ENCODE measurements around the gene WWOX.

WWOX gene

GRCh38 chr16:78473031-78473699 lies 373.7 kb downstream of the WWOX start:
- DNase-seq (ENCODE audit: low spot score) = no peak

DNA sequence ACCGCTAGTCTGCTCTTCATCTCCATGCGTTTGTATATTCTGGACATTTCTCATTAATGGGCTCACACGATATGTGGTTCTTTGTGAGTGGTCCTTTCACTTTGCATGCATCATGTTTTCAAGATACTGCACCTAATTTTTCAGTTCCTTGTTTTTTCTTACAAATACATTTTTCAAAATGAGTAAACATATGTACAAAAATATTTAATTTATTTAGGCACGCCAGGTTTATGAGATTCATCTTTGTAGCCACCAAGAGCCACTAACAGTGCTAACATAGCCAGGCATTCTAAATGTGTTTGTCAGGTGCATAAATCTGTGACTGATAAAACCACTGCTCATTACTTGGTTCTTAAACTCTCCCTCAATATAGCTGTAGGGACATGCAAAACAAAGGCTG lies 375.3 kb downstream of the WWOX start:
- DNase-seq (ENCODE audit: low spot score) = no peak

DNA sequence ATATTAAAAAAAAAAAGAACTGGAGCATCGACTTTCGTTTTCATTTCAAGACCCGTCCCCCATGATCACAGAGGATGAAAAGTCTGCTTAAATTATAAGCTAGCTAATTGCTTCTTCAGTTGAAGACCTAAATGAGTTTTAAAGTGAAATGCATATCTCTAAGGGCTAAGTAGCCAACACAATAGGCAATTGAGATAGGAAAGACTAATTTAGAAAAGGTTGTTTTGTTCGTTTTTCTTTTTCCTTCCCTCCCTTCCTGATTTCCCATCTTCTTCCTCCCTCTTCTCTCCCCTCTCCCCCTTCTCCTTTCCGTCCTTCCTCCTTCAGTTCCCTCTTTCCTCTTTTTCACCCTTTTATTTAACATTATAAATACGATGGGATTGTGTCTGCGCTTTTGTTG lies 377.2 kb downstream of the WWOX start:
- DNase-seq (ENCODE audit: low spot score) = no peak

DNA sequence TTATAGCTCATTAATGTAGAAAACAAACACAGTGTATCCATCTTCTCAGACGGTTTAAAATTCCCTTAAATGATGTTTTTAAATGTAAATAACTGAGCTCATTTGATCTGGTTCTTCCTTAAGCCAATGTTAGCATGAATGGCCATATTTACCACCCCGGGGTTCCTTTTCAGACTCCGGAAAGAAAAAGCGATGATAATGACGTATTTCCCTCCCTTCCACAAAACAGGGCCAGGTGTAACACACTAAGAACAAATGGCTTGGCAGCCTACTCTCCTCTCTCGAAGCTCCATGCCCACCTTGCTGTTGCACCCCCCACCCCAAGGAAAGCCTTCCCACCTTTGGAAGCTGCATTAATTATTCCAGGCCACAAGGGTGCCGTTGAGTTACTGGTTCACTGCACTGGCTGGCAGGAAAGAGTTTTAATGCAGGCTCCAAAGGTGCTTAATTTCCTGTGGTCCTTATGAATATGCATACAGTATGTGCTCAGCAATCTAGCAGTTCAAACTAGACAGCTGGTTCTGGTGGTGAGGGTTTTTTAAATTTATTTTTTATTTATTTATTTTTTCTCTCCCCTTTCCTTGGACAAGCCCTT lies 378.9 kb downstream of the WWOX start:
- DNase-seq (ENCODE audit: low spot score) = no peak

DNA sequence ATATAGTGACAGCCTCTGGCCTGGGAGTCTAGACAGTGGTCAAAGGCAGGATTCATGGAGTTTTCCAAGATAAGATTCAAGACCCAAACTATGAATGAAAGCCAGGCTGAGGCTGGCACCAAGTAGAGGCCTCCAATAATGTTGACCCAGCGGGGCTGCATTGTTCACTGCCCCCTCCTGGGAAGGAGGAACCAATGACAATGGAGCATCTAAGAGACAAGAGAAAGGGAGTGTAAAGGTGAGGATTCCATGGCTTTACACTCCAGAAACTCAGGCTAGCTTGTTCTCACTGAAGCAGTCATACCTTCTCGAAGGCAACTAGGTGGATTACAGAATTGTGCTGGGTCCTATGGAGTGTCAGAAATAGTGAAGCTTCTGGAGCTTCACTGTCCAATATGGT lies 380.3 kb downstream of the WWOX start:
- DNase-seq (ENCODE audit: low spot score) = no peak

DNA sequence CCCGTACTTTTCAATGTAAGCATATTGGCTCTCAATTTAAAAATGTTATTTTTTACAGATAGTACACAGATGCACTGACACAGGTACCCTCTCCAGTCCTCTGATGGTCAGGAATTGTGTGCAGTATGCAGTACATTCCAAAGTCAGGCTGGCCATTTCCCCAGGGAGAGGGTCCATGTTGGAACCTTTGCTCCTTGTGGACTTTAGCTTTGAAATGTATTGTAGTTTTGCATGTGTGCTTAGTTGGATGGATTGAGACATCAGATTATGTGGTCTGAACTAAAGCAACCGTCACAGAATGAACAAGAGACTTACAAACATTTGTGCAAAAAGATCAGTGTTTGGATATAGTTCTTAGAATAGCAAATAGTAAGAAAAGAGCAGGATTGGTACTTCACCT lies 381.1 kb downstream of the WWOX start:
- no peak for DNase-seq (ENCODE audit: low spot score)

GRCh38 chr16:78483124-78483992 lies 383.9 kb downstream of the WWOX start:
- no peak for DNase-seq (ENCODE audit: low spot score)

DNA sequence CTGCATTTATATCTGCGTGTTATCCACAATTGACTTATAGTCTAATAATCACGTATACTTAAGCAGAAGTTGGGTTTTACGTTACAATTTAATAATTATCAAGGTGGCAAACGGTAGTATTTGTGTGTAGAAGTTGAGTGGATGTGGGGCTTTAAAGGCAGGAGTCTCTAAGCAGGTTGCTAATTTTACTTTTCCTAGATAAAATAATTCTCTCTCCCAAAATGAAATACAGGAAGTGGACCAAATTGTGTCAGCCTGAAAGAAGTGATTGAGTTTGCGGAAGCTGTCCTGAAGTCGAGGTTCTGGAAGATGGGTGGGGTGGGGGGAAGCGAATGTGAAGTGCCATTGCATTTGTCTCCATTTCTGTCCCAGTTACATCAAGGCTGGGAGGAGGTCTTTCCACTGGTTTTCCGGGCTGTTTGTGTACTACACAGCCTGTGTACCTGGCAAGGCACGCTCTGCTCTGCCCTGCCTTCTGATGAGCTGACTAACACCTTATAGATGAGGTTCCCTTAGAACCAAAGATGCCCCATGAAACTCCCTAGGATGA lies 385.1 kb downstream of the WWOX start:
- DNase-seq (ENCODE audit: low spot score) = no peak

GRCh38 chr16:78485188-78485916 lies 385.9 kb downstream of the WWOX start:
- DNase-seq (ENCODE audit: low spot score) = no peak

DNA sequence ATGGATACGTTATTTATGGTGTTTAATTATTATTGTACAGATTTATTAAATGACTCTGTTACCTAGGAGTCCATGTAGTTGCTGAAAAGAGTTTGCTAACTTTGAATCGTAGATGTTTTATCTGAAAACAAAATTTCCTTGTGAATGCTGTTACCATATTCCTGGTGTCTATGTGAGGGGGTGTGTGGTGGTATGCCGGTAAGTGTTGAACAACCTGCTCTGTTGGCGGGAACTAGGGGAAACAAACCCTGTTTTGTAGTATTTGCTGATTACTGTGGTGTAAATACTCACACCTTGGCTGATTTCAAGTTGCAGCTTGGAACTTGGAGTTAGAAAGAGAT lies 386.4 kb downstream of the WWOX start:
- no peak for DNase-seq (ENCODE audit: low spot score)

GRCh38 chr16:78487471-78487870 lies 388.0 kb downstream of the WWOX start:
- no peak for DNase-seq (ENCODE audit: low spot score)

DNA sequence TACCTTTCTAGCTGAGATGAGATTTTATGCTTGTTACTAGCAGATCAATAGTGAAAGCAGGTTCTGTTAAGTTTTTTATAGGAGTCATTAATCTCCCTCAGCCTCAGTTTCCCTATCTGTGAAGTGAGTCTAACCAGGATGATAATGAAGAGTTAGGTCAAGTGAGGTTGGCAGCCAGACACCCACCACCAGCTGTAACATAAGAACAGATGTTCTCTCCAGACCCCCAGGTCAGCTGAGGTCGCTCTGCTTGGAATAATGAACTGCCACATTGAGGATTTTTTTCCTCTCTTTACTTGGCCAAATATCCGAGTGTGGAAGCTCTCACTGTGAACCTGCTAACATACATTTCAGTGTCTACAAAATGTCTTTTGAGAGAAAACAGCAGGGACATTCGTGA lies 389.6 kb downstream of the WWOX start:
- no peak for DNase-seq (ENCODE audit: low spot score)

- DNase-seq (ENCODE audit: low spot score) = no peak
Observed at GRCh38 chr16:78489631-78490030, 390.2 kb downstream of the WWOX start.

DNA sequence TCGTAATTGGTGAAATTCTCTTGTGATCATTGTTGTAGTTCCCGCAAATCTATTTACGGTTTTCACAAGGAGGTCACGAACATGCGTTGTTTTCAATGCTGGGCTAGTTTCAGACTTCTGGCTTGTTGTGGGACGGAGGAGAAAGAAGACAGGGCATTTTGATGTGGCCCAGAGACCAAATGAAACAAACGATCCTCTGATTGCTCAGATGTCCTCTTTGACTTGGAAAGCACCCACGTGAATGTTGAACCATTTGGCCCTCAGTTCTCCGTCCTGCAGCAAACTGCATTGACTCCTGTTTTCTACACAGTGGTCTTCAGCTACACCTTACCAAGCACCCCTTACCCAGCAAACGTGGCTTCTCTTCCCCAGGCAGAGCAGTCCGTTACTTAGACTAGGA lies 391.0 kb downstream of the WWOX start:
- DNase-seq (ENCODE audit: low spot score) = no peak

DNA sequence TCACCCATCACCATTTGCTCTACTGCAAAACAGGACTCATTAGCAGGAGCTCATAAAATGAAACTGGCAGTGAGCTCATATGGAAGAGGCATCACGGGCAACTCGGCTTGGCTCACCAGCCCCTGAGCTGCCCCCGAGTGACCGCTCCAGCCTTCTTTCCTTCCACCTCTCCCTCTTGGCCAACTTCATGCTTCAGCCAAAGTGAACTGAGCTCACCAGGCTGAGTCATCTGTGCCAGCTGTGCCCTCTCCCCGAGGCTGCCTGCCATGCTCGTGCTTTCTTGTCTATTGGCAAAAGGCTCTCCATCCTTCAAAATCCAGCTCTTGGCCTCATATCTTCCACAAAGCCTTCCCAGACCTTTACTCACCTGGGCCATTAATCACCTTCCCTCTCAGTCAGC lies 391.4 kb downstream of the WWOX start:
- no peak for DNase-seq (ENCODE audit: low spot score)

GRCh38 chr16:78493573-78493972 lies 394.1 kb downstream of the WWOX start:
- DNase-seq (ENCODE audit: low spot score) = no peak

DNA sequence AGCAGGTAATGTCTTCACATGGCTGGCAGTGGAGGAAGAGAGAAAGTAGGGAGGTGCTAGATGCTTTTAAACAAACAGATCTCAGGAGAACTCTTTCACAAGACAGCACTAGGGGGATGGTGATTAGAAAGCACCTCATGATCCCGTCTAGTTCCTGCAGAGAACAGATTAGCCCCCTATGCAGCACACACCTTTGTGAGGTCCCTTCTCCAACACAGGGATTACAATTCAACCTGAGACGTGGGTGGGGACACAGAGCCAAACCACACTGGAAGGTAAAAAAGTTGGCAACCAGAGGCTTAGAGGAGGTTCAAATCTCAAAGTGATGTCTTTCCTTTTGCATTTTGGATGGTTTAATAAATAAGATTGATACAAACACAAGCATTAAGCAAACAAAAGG lies 394.7 kb downstream of the WWOX start:
- DNase-seq (ENCODE audit: low spot score) = no peak

GRCh38 chr16:78494674-78495073 lies 395.2 kb downstream of the WWOX start:
- DNase-seq (ENCODE audit: low spot score) = no peak

DNA sequence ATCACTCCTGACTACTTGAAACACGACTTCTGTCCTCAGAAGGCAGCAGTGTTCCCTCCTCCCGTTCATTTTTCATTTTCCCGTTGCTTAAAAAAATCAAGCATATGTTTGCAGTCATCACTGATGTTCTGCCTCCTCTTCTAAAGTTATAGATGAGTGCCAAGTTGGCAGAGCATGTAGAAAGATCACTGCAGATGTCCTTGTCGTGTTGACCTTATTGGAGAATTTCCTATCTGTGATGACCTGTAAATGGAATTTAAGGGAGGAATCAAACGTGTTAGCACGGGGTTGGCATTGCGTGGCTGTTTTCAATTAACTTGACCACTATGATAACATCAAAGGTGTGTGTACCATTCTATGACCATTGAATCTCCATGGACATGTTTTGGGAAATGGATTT lies 396.7 kb downstream of the WWOX start:
- DNase-seq (ENCODE audit: low spot score) = no peak

GRCh38 chr16:78499399-78499798 lies 399.9 kb downstream of the WWOX start:
- no peak for DNase-seq (ENCODE audit: low spot score)

- no peak for DNase-seq (ENCODE audit: low spot score)
Observed at GRCh38 chr16:78500659-78501270, 401.3 kb downstream of the WWOX start.

GRCh38 chr16:78501744-78502143 lies 402.3 kb downstream of the WWOX start:
- DNase-seq (ENCODE audit: low spot score) = no peak

Data from AG08395 (cell line).